ENCODE results near the gene VAV3. TPM values are rescaled to one million over a fixed set of nuclear protein-coding genes. Genes with fewer than 3 reads are reported as not detected.

The VAV3 gene
- total RNA-seq, 1 experiment from 2014 or later, result 10.0 TPM

- Mint-ChIP-seq H3K27ac (no peak overlapping the region), H3K4me1 (peaks cover 9% of the 10 kb centered on the region), H3K9me3 (no peaks in the 10 kb centered on the region), H3K36me3 (no peaks in the 10 kb centered on the region), H3K27me3 (ENCODE audit: low read depth) (no peaks in the 10 kb centered on the region), H3K4me3 (no peak overlapping the region)
- ChIA-PET CTCF (no interaction called here), POLR2A (no interaction called here)
- DNase-seq (ENCODE audit: low spot score), result no peak
- ATAC-seq, result no peak
- TF ChIP-seq IRF1 (CRISPR knock-in tag; IDR thresholded peaks at IDR 0.05) (no peak), ZNF396 (CRISPR knock-in tag; IDR thresholded peaks at IDR 0.05; ENCODE audit: borderline replicate concordance) (no peak), KAT7 (CRISPR knock-in tag; IDR thresholded peaks at IDR 0.05; ENCODE audit: borderline replicate concordance) (no peak), ZNF219 (CRISPR knock-in tag; IDR thresholded peaks at IDR 0.05; ENCODE audit: borderline replicate concordance) (no peak), MYBL2 (CRISPR knock-in tag; IDR thresholded peaks at IDR 0.05) (no peak), TEAD1 (CRISPR knock-in tag; IDR thresholded peaks at IDR 0.05) (no peak), JUN (CRISPR knock-in tag; IDR thresholded peaks at IDR 0.05) (no peak), FOXP4 (CRISPR knock-in tag; IDR thresholded peaks at IDR 0.05) (no peak), NFATC4 (CRISPR knock-in tag; IDR thresholded peaks at IDR 0.05) (no peak), FOXK1 (CRISPR knock-in tag; IDR thresholded peaks at IDR 0.05) (no peak), ZNF263 (CRISPR knock-in tag; IDR thresholded peaks at IDR 0.05; ENCODE audit: low read depth) (no peak), ZMAT4 (CRISPR knock-in tag; IDR thresholded peaks at IDR 0.05) (no peak), ATF2 (CRISPR knock-in tag; IDR thresholded peaks at IDR 0.05; ENCODE audit: borderline replicate concordance, low read depth) (no peak), FOXP1 (CRISPR knock-in tag; IDR thresholded peaks at IDR 0.05; ENCODE audit: borderline replicate concordance) (no peak), AR (CRISPR knock-in tag; IDR thresholded peaks at IDR 0.05) (no peak), NR1H2 (CRISPR knock-in tag; IDR thresholded peaks at IDR 0.05) (no peak), CDX4 (CRISPR knock-in tag; IDR thresholded peaks at IDR 0.05; ENCODE audit: borderline replicate concordance) (no peak), AFF4 (CRISPR knock-in tag; IDR thresholded peaks at IDR 0.05; ENCODE audit: borderline replicate concordance) (no peak), ATF6 (CRISPR knock-in tag; IDR thresholded peaks at IDR 0.05) (no peak), ZNF425 (CRISPR knock-in tag; conservative IDR thresholded peaks at IDR 0.05) (no peak)
These were observed 45.6 kb upstream of the VAV3 start for GRCh38 chr1:108010581-108010980.

Data from WTC11 (cell line).